Activated naive CD8-positive, alpha-beta T cell treated with anti-CD3 and anti-CD28 coated beads for 36 hours (primary cell): ENCODE results near the gene PCSK6. TPM values are rescaled to one million over a fixed set of nuclear protein-coding genes. Genes with fewer than 3 reads are reported as not detected.
"Not testable (repeated sequence)": the region's sequence is repeated elsewhere in the genome, so short reads cannot be mapped to it uniquely, and the experiment has no call there.

Experiments
- DNase-seq: peaks from one replicate; pipeline ENCODE4 v3.0.0; 2021
- H3K27ac Mint-ChIP-seq: one replicate; pipeline ENCODE4 v1.8.0; 2022; ENCODE audit warnings: mild to moderate bottlenecking, moderate library complexity, mixed read lengths
- H3K27me3 Mint-ChIP-seq: one replicate; pipeline ENCODE4 v1.8.0; 2022; ENCODE audit warnings: mild to moderate bottlenecking, mixed read lengths
- H3K36me3 Mint-ChIP-seq: one replicate; pipeline ENCODE4 v1.8.0; 2021; ENCODE audit warnings: mild to moderate bottlenecking, mixed read lengths
- H3K4me1 Mint-ChIP-seq: one replicate; pipeline ENCODE4 v1.8.0; 2021; ENCODE audit warnings: mixed read lengths
- H3K4me3 Mint-ChIP-seq: one replicate; pipeline ENCODE4 v1.8.0; 2022; ENCODE audit warnings: mild to moderate bottlenecking, moderate library complexity, mixed read lengths
- H3K9me3 Mint-ChIP-seq: one replicate; pipeline ENCODE4 v1.8.0; 2022; ENCODE audit warnings: mixed read lengths
- total RNA-seq, 2 experiments: library from RNA; stranded (reverse); gene quantifications; one replicate each; pipeline ENCODE4 v1.2.3, GENCODE V29; 2021

The PCSK6 gene
- total RNA-seq, 2 experiments from 2014 or later, result 4.0 to 4.6 TPM

- Mint-ChIP-seq H3K27ac (no peak overlapping the region), H3K4me3 (peak overlapping the region; percentile 97), H3K36me3 (peaks cover 27% of the 10 kb centered on the region), H3K9me3 (no peaks in the 10 kb centered on the region), H3K27me3 (no peaks in the 10 kb centered on the region), H3K4me1 (peaks cover 34% of the 10 kb centered on the region)
- no peak for DNase-seq
These were observed 192.8 kb downstream of the PCSK6 start for GRCh38 chr15:101296418-101297405.

- Mint-ChIP-seq H3K27me3 (no peaks in the 10 kb centered on the region), H3K9me3 (no peaks in the 10 kb centered on the region), H3K4me1 (peaks cover 36% of the 10 kb centered on the region), H3K27ac (peak overlapping the region; percentile 97), H3K4me3 (peak overlapping the region; percentile 97), H3K36me3 (peaks cover 33% of the 10 kb centered on the region)
- no peak for DNase-seq
These were observed 193.8 kb downstream of the PCSK6 start for GRCh38 chr15:101295607-101296161.

DNA sequence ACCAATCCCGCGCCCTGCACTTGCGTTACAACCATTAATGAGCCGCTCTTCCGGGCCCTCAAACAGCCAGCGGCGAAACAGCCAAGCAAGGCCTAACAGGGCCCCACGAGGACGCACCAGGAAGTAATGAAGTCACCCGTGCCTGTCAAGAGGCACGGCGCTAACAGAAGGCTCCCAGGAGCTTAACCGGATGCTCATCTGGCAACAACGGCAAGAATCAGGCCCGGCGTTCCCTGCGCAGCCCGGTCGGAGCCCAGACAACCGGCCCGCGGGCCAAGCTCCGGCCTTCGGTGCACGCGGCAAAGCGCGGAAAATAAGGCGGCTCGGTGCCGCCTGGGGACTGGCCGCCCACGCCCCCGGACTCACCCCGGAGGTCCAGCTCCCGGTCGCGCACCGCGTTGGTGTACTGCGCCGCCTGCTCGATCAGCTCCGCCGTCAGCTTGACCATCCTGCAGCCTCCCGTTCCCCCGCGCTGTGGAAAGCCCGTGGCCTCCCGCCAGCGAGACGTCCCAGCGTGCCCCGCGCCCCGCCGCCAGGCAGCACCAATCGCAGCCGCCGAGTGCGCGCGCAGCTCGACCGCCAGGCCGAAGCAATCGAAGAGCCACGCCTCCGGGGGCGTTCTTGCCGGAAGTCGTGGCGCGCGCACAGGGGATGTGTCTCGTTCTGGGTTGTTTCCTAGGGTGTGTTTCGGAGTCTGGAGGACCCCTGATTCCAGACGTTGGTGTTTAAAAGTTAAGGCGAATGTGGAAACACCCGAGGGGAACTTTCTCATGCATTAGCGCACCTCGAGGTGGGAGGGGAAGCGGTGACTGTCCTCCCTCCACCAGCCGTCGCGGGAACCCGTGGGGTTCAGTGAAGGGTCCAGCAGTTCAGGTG, 194.5 kb downstream of the PCSK6 start, which contains the start of gene SNRPA1:
Gene SNRPA1, minus strand, starts transcription at position 518 of the 876 bp plus-strand sequence. Its CDS starts 70 bp downstream, at position 448.
- Mint-ChIP-seq H3K27me3 (no peaks in the 10 kb centered on the region), H3K4me1 (peaks cover 41% of the 10 kb centered on the region), H3K27ac (peak within 1 kb of the TSS; percentile 97), H3K4me3 (peak within 1 kb of the TSS; percentile 97), H3K9me3 (no peaks in the 10 kb centered on the region), H3K36me3 (peaks cover 37% of the 10 kb centered on the region)
- peak; percentile 99 for DNase-seq

GRCh38 chr15:101293122-101293521, 196.4 kb downstream of the PCSK6 start:
- no peaks in the 10 kb centered on the region for H3K9me3 Mint-ChIP-seq
- peaks cover 50% of the 10 kb centered on the region for H3K36me3 Mint-ChIP-seq
- peak overlapping the region; percentile 97 for H3K27ac Mint-ChIP-seq
- H3K4me1 Mint-ChIP-seq, result peaks cover 49% of the 10 kb centered on the region
- no peak for DNase-seq
- no peaks in the 10 kb centered on the region for H3K27me3 Mint-ChIP-seq
- peak overlapping the region; percentile 97 for H3K4me3 Mint-ChIP-seq

DNA sequence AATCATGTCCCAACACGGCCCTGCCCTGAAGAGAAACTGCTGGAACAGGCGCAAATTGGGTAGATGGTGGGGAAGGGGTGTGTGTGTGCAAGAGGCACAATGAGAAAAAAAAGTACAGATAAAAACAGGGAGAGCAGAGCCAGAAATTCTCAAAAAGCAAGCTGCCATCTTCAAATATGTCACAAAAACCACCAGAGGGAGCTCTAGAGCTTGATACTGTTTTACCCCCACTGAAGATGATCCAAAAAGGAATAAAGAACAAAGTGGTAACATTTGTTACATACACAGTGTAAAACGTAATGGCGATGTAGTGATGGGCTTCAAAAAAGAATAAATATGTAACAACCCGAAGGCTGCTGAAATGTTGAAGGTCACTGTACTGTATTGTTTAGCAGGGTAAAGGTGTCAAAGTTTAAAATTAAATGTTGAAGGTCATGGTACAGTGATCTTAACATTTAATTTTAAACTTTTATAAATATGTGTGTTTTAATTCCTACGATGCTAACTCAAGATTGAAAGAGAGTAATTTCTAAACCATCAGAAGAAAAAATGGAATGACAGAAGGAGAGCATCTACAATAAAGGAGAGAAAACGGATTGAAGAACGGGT, 200.5 kb downstream of the PCSK6 start:
- Mint-ChIP-seq H3K4me1 (peaks cover 50% of the 10 kb centered on the region), H3K27me3 (no peaks in the 10 kb centered on the region), H3K4me3 (no peak overlapping the region), H3K27ac (no peak overlapping the region), H3K36me3 (peaks cover 71% of the 10 kb centered on the region), H3K9me3 (no peaks in the 10 kb centered on the region)
- DNase-seq, result no peak

GRCh38 chr15:101287342-101287741, 202.2 kb downstream of the PCSK6 start:
- peaks cover 62% of the 10 kb centered on the region for H3K36me3 Mint-ChIP-seq
- not testable (repeated sequence) for H3K27me3 Mint-ChIP-seq, H3K9me3 Mint-ChIP-seq, DNase-seq, H3K27ac Mint-ChIP-seq, H3K4me3 Mint-ChIP-seq
- H3K4me1 Mint-ChIP-seq, result peaks cover 39% of the 10 kb centered on the region

- no peak for DNase-seq
- H3K4me1 Mint-ChIP-seq, result peaks cover 31% of the 10 kb centered on the region
- no peaks in the 10 kb centered on the region for H3K9me3 Mint-ChIP-seq
- no peak overlapping the region for H3K4me3 Mint-ChIP-seq
- H3K27ac Mint-ChIP-seq, result no peak overlapping the region
- H3K27me3 Mint-ChIP-seq, result no peaks in the 10 kb centered on the region
- peaks cover 57% of the 10 kb centered on the region for H3K36me3 Mint-ChIP-seq
These were observed 202.9 kb downstream of the PCSK6 start for GRCh38 chr15:101286471-101287114.

DNA sequence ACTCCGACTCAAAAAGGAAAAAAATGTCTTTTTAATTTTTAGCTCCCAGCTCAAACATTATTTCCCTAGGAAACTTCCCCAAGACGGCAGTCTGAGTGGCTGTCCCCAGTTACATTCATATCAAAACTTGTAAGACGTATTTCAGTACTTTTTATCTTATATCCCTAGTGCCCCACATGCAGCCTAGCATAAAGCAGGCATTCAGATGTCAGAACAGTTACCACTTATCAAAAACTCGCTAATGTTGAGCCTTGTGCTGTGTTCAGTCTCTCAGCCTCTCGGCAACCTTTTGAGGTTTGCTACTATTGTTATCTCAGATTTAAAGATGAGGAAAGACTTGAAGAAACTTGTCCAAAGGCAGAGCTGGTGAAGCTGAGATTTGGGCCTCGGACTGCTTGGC, 205.6 kb downstream of the PCSK6 start:
- Mint-ChIP-seq H3K27me3 (no peaks in the 10 kb centered on the region), H3K27ac (no peak overlapping the region), H3K36me3 (peaks cover 53% of the 10 kb centered on the region)

DNA sequence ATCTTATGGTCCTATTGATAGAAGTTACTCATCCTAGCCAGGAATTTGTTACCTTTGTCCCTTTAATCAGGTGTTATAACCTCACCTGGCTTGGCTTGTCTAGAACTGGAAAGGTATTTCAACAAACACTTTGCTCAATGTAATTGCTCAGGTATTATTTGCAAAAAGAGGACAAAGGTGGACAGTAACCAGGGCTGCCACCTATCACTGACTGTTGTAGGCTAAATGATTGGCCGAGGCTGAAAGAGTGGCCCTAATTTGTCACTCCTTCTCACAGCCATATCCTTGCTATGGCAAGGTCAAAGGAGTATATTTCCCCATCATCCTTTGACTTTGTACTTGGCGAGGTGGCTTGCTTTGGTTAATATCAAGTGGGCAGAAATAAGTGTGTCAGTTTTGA, 209.5 kb downstream of the PCSK6 start:
- no peak for DNase-seq
- Mint-ChIP-seq H3K27ac (peak overlapping the region; percentile 28), H3K27me3 (no peaks in the 10 kb centered on the region), H3K4me1 (peaks cover 20% of the 10 kb centered on the region), H3K9me3 (no peaks in the 10 kb centered on the region), H3K4me3 (no peak overlapping the region), H3K36me3 (peaks cover 37% of the 10 kb centered on the region)

More for the DNA sequence above, 205.6 kb downstream of the PCSK6 start:
- Mint-ChIP-seq H3K4me3 (no peak overlapping the region), H3K4me1 (peaks cover 18% of the 10 kb centered on the region), H3K9me3 (no peaks in the 10 kb centered on the region)
- no peak for DNase-seq

DNA sequence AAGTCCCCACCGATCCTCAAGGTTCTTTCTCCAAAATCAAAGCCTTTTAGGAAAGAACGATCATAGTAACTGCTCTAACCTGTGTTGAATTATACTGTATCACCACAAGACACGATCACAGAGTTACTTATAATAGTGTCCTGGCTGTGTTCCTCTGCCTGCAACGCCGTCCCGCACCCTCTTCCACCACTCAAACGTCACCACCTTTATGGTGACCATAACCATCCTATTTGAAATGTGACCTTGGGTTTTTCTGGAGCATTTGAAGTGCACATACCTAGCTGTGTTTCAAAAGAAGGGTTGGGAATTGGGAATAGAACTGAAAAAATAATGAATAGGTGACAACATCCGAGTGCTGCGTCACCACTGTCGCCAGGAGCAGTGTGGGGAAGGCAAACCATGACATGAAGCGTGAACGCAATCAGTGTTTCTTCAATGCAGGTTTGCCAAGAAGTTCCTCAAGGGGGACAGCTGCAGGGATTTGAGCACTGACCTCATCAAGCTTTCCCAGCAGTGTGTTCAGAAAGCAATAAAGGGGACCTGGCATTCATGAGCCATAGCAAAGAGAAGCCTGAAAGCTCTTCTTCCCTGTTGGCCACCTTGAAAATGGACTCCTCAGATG, 211.5 kb downstream of the PCSK6 start:
- H3K4me3 Mint-ChIP-seq, result peak overlapping the region; percentile 80
- H3K27me3 Mint-ChIP-seq, result no peaks in the 10 kb centered on the region
- peaks cover 38% of the 10 kb centered on the region for H3K36me3 Mint-ChIP-seq
- H3K9me3 Mint-ChIP-seq, result no peaks in the 10 kb centered on the region
- no peak for DNase-seq
- peaks cover 24% of the 10 kb centered on the region for H3K4me1 Mint-ChIP-seq
- H3K27ac Mint-ChIP-seq, result peak overlapping the region; percentile 72

- H3K27ac Mint-ChIP-seq, result peak within 1 kb of the TSS; percentile 88
- peak within 1 kb of the TSS; percentile 99 for H3K4me3 Mint-ChIP-seq
- no peaks in the 10 kb centered on the region for H3K9me3 Mint-ChIP-seq
- no peaks in the 10 kb centered on the region for H3K27me3 Mint-ChIP-seq
- DNase-seq, result peak; percentile 93
- H3K4me1 Mint-ChIP-seq, result peaks cover 24% of the 10 kb centered on the region
- peaks cover 32% of the 10 kb centered on the region for H3K36me3 Mint-ChIP-seq
These were observed 212.3 kb downstream of the PCSK6 start, which contains the start of gene SELENOS for GRCh38 chr15:101277038-101277822. TSS of gene SELENOS (minus strand) at chr15:101277485. CDS start at chr15:101277417, 68 bp downstream.

DNA sequence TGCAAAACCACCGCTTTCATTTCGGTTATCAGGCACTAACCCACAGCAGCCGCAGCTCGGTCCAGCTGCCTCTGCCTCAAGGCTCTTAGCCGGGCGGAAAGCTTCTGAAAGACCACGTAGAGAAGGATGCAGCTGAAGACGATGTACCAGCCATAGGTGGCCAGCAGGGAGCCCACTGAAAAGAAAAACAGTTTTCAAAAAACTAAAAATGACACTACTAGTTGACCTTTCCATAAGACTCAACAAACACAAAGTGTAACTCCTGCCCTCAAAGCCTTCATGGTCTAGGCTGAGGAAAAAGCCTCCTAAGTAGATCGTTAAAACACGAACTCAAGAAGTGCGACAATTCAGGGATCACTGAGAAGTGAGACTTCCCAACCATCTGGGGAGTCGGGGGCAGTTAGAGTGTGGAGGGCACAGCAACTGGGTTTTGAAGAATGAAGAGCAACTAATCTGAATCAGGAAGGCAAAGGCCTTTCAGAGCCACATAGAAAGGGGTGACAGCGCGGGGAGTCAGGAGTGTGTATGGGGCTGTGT, 212.9 kb downstream of the PCSK6 start:
- Mint-ChIP-seq H3K36me3 (peaks cover 30% of the 10 kb centered on the region), H3K9me3 (no peaks in the 10 kb centered on the region), H3K27ac (peak overlapping the region; percentile 88), H3K4me3 (peak overlapping the region; percentile 99), H3K4me1 (peaks cover 24% of the 10 kb centered on the region), H3K27me3 (no peaks in the 10 kb centered on the region)
- DNase-seq, result peak; percentile 15

DNA sequence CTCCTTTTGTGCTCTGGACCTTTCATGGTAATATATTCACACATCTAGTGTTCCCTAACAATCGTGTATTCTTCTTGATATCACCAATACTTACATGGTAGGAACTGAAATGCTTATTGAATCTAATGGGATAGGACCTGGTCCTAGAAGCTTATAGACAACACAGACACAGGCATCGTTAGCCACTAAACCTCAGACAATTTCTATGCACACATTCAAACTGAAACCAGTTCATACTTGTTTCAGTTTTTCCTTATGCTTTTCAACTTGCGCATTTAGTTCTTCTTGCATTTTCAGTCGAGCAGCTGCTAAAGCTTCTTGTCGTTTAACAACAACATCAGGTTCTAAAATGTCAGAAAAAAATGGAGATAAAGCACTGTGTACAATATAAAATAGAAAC, 214.5 kb downstream of the PCSK6 start:
- Mint-ChIP-seq H3K36me3 (peaks cover 25% of the 10 kb centered on the region), H3K4me3 (no peak overlapping the region)

More for the DNA sequence above, 214.5 kb downstream of the PCSK6 start:
- Mint-ChIP-seq H3K4me1 (peaks cover 24% of the 10 kb centered on the region), H3K27me3 (no peaks in the 10 kb centered on the region), H3K27ac (peak overlapping the region; percentile 23), H3K9me3 (no peaks in the 10 kb centered on the region)
- DNase-seq, result no peak
